ENCODE measurements around the gene VMP1. TPM values are rescaled to one million over a fixed set of nuclear protein-coding genes. Genes with fewer than 3 reads are reported as not detected.

Gene VMP1
- total RNA-seq, 1 experiment from 2014 or later = 83.1 TPM

DNA sequence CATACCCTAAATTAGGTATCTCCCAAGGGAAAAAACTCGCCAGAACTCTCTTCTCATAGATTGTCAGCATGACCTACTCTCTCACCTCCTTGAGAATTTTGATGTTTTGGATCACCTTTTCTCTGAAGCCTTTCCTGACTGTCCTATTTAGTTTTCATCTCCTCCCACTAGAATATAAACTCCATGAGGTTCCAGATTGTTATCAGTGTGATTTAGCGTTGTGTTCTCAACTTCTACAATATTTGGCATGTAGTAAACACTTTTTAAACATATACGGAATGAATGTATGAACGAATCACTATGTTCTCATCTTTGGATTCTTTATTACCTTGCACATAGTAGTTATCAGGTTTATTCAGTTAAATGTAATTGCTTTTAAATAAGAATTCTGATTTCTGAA is 88.7 kb downstream of the VMP1 start:
- H3K4me2 ChIP-seq (ENCODE audit: insufficient read depth, insufficient read length, low read length) = no peak overlapping the region

More for the DNA sequence above, 88.7 kb downstream of the VMP1 start:
- Histone ChIP-seq H2BK120ac (ENCODE audit: low read depth, low read length, poor library complexity, severe bottlenecking) (no peak overlapping the region), H3K23me2 (ENCODE audit: insufficient read length, low read depth, low read length, poor library complexity, severe bottlenecking) (no peaks in the 10 kb centered on the region), H4K91ac (ENCODE audit: insufficient read length, low read depth, low read length) (no peak overlapping the region), H3K18ac (ENCODE audit: insufficient read length, low read depth, low read length) (no peak overlapping the region), H2BK5ac (ENCODE audit: insufficient read length, low read length) (no peak overlapping the region), H2BK12ac (ENCODE audit: insufficient read length, low read depth, low read length) (no peak overlapping the region), H4K8ac (replicated peaks; ENCODE audit: insufficient read length, low read depth, low read length) (no peak overlapping the region), H3K79me1 (ENCODE audit: insufficient read depth, low read depth, low read length, poor library complexity, severe bottlenecking) (no peaks in the 10 kb centered on the region), H3K4ac (ENCODE audit: low read depth, low read length) (no peak overlapping the region), H3K56ac (ENCODE audit: insufficient read length, low read depth, low read length) (no peak overlapping the region), H3T11ph (ENCODE audit: low read length) (no peak overlapping the region), H3K27ac (ENCODE audit: insufficient read length, low read depth, low read length) (no peak overlapping the region), H2BK20ac (ENCODE audit: low read depth, low read length, poor library complexity, severe bottlenecking) (no peak overlapping the region), H3K9ac (ENCODE audit: extremely low read depth, insufficient read length, low read length) (no peak overlapping the region), H3K27me3 (ENCODE audit: insufficient read depth, low read length) (no peaks in the 10 kb centered on the region), H3K79me2 (ENCODE audit: insufficient read depth, low read length) (no peaks in the 10 kb centered on the region), H3K4me1 (ENCODE audit: insufficient read depth, low read length) (no peaks in the 10 kb centered on the region), H2AK5ac (ENCODE audit: insufficient read length, low read length) (no peak overlapping the region), H3K9me3 (ENCODE audit: control insufficient read depth, low read depth, low read length) (no peaks in the 10 kb centered on the region), H4K5ac (ENCODE audit: insufficient read length, low read depth, low read length) (no peak overlapping the region), H3K14ac (ENCODE audit: insufficient read depth, low read length) (no peak overlapping the region), H2AFZ (ENCODE audit: low read length) (no peak overlapping the region), H4K20me1 (ENCODE audit: control insufficient read depth, insufficient read depth, insufficient read length) (no peaks in the 10 kb centered on the region), H3K23ac (ENCODE audit: insufficient read length, low read depth, low read length) (no peak overlapping the region), H2BK15ac (ENCODE audit: low read depth, low read length) (no peak overlapping the region)
- no peak for DNase-seq
- WGBS (ENCODE audit: extremely low coverage, insufficient read length, low lambda C conversion rate) = no CpG with 5 or more reads among the region's 4 CpGs
- Mint-ChIP-seq H3K9me3 (no peaks in the 10 kb centered on the region), H3K4me3 (no peak overlapping the region), H3K4me1 (no peaks in the 10 kb centered on the region), H3K36me3 (ENCODE audit: insufficient read depth in 1 of 3, low read depth in 3 of 3) (peaks cover 0 to 8% (median 0%) of the 10 kb centered on the region in 3 experiments; a peak in 3 of 7 replicates), H3K27me3 (ENCODE audit: low read depth) (no peaks in the 10 kb centered on the region), H3K27ac (peak overlapping the region in 1 of 3 experiments; percentile 11; a peak in 3 of 7 replicates)
- TF ChIP-seq, protein P1, sequence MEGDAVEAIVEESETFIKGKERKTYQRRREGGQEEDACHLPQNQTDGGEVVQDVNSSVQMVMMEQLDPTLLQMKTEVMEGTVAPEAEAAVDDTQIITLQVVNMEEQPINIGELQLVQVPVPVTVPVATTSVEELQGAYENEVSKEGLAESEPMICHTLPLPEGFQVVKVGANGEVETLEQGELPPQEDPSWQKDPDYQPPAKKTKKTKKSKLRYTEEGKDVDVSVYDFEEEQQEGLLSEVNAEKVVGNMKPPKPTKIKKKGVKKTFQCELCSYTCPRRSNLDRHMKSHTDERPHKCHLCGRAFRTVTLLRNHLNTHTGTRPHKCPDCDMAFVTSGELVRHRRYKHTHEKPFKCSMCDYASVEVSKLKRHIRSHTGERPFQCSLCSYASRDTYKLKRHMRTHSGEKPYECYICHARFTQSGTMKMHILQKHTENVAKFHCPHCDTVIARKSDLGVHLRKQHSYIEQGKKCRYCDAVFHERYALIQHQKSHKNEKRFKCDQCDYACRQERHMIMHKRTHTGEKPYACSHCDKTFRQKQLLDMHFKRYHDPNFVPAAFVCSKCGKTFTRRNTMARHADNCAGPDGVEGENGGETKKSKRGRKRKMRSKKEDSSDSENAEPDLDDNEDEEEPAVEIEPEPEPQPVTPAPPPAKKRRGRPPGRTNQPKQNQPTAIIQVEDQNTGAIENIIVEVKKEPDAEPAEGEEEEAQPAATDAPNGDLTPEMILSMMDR (conservative IDR thresholded peaks at IDR 0.05) = no peak

Data from H9 (cell line).